ENCODE data around the gene DMBX1. TPM values are rescaled to one million over a fixed set of nuclear protein-coding genes. Genes with fewer than 3 reads are reported as not detected.

The DMBX1 gene
- total and polyA plus RNA-seq, 9 of the 15 experiments (the other 6 are each of a cell fraction or from before 2014, with no cell fraction given), result 0.25 to 4.3 (median 1.0) TPM

- TF ChIP-seq REST (IDR thresholded peaks at IDR 0.05; ENCODE audit: borderline replicate concordance), result peak; percentile 91
- no peak for TF ChIP-seq REST (CRISPR knock-in tag; IDR thresholded peaks at IDR 0.05; ENCODE audit: low read depth)
- TF ChIP-seq GTF2E2 (tag; IDR thresholded peaks at IDR 0.05), result no peak
- peak; percentile 73; the same call in 1 of the 2 replicates for TF ChIP-seq RB1 (IDR thresholded peaks at IDR 0.05; ENCODE audit: low read depth)
- TF ChIP-seq AFF4 (CRISPR knock-in tag; IDR thresholded peaks at IDR 0.05), result no peak
- no peak for TF ChIP-seq NCOR1 (IDR thresholded peaks at IDR 0.05)
- TF ChIP-seq ZNF282 (CRISPR knock-in tag; IDR thresholded peaks at IDR 0.05), result no peak
- TF ChIP-seq HNRNPL (IDR thresholded peaks at IDR 0.05; ENCODE audit: low read depth, low read length), result no peak
- no peak for TF ChIP-seq HMG20A (CRISPR knock-in tag; conservative IDR thresholded peaks at IDR 0.05)
- TF ChIP-seq ATF7 (IDR thresholded peaks at IDR 0.05), result peak; percentile 37; the same call in 1 of the 2 replicates
- TF ChIP-seq U2AF2 (optimal IDR thresholded peaks at IDR 0.05; ENCODE audit: low read depth, low read length), result no peak
- TF ChIP-seq GABPA (tag; conservative IDR thresholded peaks at IDR 0.05; ENCODE audit: low read depth), result no peak
- TF ChIP-seq ILF3 (IDR thresholded peaks at IDR 0.05; ENCODE audit: borderline replicate concordance), result no peak
- no peak for TF ChIP-seq SPI1 (IDR thresholded peaks at IDR 0.05; ENCODE audit: borderline replicate concordance, low read depth, low read length)
Measured at GRCh38 chr1:46446646-46447498, 42.8 kb upstream of the DMBX1 start (continued).
